BLaER1 treated with 17β-estradiol and CSF1 and Interleukin-3, amounts not matched to agents 10 nM and 100 nM (cell line): ENCODE measurements around the gene TCEANC.

ENCODE experiments used
- H3K27ac ChIP-seq, 11 experiments: shearing (Covaris generic); formaldehyde crosslinking; 2 replicates each; pipeline ENCODE4 v1.8.1; 2022
- H3K27me3 ChIP-seq, 11 experiments: shearing (Covaris generic); formaldehyde crosslinking; 2 replicates each; pipeline ENCODE4 v1.8.1; 2022
- H3K36me3 ChIP-seq, 11 experiments: shearing (Covaris generic); formaldehyde crosslinking; 2 replicates each; pipeline ENCODE4 v1.8.1; 2022
- H3K4me1 ChIP-seq, 10 experiments: shearing (Covaris generic); formaldehyde crosslinking; 2 replicates each; pipeline ENCODE4 v1.8.1; 2022
- H3K4me2 ChIP-seq, 11 experiments: shearing (Covaris generic); formaldehyde crosslinking; 2 replicates each; pipeline ENCODE4 v1.8.1; 2022
- H3K4me3 ChIP-seq, 10 experiments: shearing (Covaris generic); formaldehyde crosslinking; 2 replicates each; pipeline ENCODE4 v1.8.1; 2022
- H3K9ac ChIP-seq, 11 experiments: shearing (Covaris generic); formaldehyde crosslinking; 2 replicates each; pipeline ENCODE4 v1.8.1; 2022
- H3K9me3 ChIP-seq, 11 experiments: shearing (Covaris generic); formaldehyde crosslinking; replicated peaks in 1 of 11; 2 replicates each; pipeline ENCODE4 v1.8.1; 2022
- H4K20me1 ChIP-seq, 11 experiments: shearing (Covaris generic); formaldehyde crosslinking; 2 replicates each; pipeline ENCODE4 v1.8.1; 2022
- Cebpa-rat ChIP-seq, 11 experiments: shearing (Covaris generic); IDR thresholded peaks; 2 replicates each; pipeline ENCODE4 v1.8.1; 2022

The TCEANC gene

DNA sequence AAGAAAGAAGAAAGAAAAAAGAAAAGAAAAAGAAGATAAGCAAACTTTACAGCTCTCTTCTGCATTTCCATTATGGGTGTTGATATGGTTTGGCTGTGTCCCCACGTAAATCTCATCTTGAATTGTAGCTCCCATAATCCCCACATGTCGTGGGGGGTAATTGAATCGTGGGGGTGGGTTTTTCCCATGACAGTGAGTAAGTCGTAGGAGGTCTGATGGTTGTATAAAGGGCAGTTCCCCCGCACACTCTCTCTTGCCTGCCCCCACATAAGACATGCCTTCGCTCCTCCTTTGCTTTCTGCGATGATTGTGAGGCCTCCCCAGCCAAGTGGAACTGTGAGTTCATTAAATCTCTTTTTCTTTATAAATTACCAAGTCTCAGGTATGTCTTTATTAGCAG, 28.7 kb downstream of the TCEANC start:
- Histone ChIP-seq H3K36me3 (no peaks in the 10 kb centered on the region), H3K4me3 (no peak overlapping the region), H3K27ac (no peak overlapping the region), H3K9ac (no peak overlapping the region), H3K4me1 (peaks cover 0 to 29% (median 0%) of the 10 kb centered on the region in 10 experiments; a peak in 5 of 20 replicates), H3K4me2 (no peak overlapping the region), H4K20me1 (peaks cover 0 to 5% (median 0%) of the 10 kb centered on the region in 11 experiments; a peak in 3 of 22 replicates), H3K27me3 (peaks cover 68 to 78% (median 74%) of the 10 kb centered on the region in 11 experiments), H3K9me3 (peaks cover 0 to 32% (median 7%) of the 10 kb centered on the region in 11 experiments; a peak in 10 of 22 replicates)
- no peak for TF ChIP-seq Cebpa-rat (IDR thresholded peaks at IDR 0.05)

DNA sequence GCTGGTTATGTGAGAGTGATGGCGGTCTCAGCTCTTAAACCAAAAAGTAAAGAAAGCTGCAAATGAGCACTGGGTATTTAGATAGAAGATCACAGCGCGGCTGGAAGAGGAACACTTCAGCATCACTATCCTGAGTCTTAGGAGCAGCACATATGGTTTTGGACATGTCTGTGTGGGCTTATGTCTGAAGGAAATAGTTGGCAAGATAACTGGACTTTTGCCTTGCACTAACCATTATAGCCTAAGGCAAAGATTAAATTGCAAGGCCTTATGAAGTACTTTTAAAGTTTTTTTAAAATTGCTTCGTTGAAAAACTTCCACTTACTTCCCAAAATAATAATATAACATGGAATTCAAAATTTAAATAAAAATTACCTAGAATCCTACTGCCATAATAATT, 31.4 kb downstream of the TCEANC start:
- H3K9ac ChIP-seq = no peak overlapping the region
- no peak for TF ChIP-seq Cebpa-rat (IDR thresholded peaks at IDR 0.05)
- no peak overlapping the region for H3K27ac ChIP-seq
- H3K4me3 ChIP-seq = no peak overlapping the region
- peaks cover 0 to 11% (median 0%) of the 10 kb centered on the region in 11 experiments; a peak in 5 of 22 replicates for H4K20me1 ChIP-seq
- peaks cover 0 to 14% (median 0%) of the 10 kb centered on the region in 10 experiments; a peak in 4 of 20 replicates for H3K4me1 ChIP-seq
- H3K4me2 ChIP-seq = no peak overlapping the region
- H3K27me3 ChIP-seq = peaks cover 83 to 88% (median 86%) of the 10 kb centered on the region in 11 experiments
- H3K36me3 ChIP-seq = no peaks in the 10 kb centered on the region
- H3K9me3 ChIP-seq = peaks cover 0 to 28% (median 7%) of the 10 kb centered on the region in 11 experiments; a peak in 9 of 22 replicates

DNA sequence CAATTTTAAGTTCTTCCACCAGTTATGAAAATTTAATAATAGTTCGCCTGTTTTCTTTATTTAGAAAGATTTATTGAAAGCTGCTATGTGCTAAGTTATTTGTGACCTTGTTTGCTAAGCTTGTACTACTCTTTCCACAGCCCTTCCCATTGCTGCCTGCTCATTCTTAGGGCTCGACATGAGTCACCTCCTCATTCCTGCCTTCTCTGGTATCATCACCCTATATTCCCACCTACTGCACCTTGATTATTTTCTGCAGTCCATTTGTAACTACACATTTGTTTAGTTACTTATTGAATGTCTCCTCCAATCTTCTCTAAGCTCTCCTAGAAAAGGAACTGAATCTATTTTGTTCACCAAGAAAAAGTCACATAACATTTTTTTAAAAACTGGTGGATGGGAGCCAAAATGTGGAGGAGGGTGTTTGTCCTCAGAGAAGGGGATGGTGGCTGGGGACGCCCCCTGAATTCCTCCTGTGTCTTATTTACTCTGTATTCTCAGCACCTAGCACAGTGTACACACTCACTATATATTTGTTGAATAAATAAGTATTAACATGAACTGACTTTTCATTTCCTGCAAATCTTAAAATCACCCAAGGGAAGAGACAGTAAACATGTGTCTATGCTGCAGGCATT, 32.3 kb downstream of the TCEANC start:
- H3K4me2 ChIP-seq = peak overlapping the region in 2 of 11 experiments; percentile 6 to 30; a peak in 2 of 22 replicates
- H3K27ac ChIP-seq = no peak overlapping the region
- H3K4me1 ChIP-seq = peaks cover 0 to 14% (median under 1%) of the 10 kb centered on the region in 10 experiments; a peak in 5 of 20 replicates
- peaks cover 0 to 20% (median 0%) of the 10 kb centered on the region in 11 experiments; a peak in 9 of 22 replicates for H4K20me1 ChIP-seq
- peaks cover 0 to 28% (median 5%) of the 10 kb centered on the region in 11 experiments; a peak in 9 of 22 replicates for H3K9me3 ChIP-seq
- H3K36me3 ChIP-seq = no peaks in the 10 kb centered on the region
- no peak overlapping the region for H3K9ac ChIP-seq
- TF ChIP-seq Cebpa-rat (IDR thresholded peaks at IDR 0.05) = no peak
- H3K27me3 ChIP-seq = peaks cover 87 to 92% (median 91%) of the 10 kb centered on the region in 11 experiments
- H3K4me3 ChIP-seq = no peak overlapping the region

DNA sequence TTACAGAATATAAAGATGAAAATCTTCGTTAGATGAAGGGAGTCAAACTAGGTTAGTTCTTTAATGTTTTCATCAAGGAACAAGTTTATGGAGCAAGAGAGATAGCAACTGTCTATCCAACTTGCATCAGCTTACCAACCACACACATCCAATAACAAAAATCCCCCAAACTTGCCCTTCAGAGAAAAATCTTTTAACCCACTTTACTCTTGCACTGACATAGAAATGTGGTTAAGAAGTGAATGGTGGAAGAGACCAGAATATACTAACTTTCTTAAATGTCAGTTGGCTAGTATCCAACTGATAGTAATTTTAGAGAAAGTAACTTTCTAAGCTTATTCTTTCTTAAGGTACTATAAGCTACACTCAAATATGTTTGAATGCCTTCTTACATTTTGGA, 34.3 kb downstream of the TCEANC start:
- no peak overlapping the region for H3K4me2 ChIP-seq
- H3K9me3 ChIP-seq = peaks cover 0 to 20% (median 5%) of the 10 kb centered on the region in 11 experiments; a peak in 6 of 22 replicates
- H4K20me1 ChIP-seq = peaks cover 0 to 38% (median 17%) of the 10 kb centered on the region in 11 experiments; a peak in 16 of 22 replicates
- no peaks in the 10 kb centered on the region for H3K36me3 ChIP-seq
- H3K9ac ChIP-seq = no peak overlapping the region
- peaks cover 10 to 29% (median 19%) of the 10 kb centered on the region in 10 experiments; a peak in 17 of 20 replicates for H3K4me1 ChIP-seq
- no peak overlapping the region for H3K27ac ChIP-seq
- H3K27me3 ChIP-seq = peaks cover 88 to 92% (median 91%) of the 10 kb centered on the region in 11 experiments
- no peak for TF ChIP-seq Cebpa-rat (IDR thresholded peaks at IDR 0.05)
- no peak overlapping the region for H3K4me3 ChIP-seq

DNA sequence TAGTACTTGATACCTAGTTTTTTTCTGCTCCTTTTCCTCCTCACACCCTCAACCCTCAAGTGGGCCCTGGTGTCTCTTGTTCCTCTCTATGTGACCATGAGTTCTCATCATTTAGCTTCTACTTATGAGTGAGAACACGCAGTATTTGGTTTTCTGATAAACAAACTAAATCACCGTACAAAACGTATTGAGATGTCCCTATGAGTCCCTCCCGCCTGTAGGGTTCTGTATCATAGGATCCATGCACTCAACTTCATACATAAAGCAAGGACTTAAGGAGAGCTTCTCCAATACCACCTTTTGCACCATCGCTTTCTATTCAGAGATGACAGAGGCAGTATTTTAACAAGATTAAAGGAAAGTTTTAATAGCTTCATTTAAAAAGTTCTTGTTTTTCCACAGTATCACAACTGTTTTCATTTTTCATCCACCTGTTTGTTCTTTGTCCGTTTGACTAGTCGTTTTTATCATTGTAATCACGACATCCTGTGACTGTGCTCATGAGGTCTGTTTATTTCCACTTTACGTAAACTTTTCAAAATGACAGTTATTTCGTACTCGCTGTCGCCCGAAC, 35.5 kb downstream of the TCEANC start:
- Histone ChIP-seq H3K36me3 (no peaks in the 10 kb centered on the region), H3K9ac (peak overlapping the region; percentile 84 to 95 (median 89)), H3K27ac (peak overlapping the region in 8 of 11 experiments; percentile 85 to 93 (median 90); a peak in 13 of 22 replicates), H3K4me1 (peaks cover 20 to 41% (median 30%) of the 10 kb centered on the region in 10 experiments), H3K27me3 (peaks cover 99 to 100% (median 100%) of the 10 kb centered on the region in 11 experiments), H3K4me2 (peak overlapping the region; percentile 53 to 84 (median 70)), H3K9me3 (peaks cover 0 to 16% (median 5%) of the 10 kb centered on the region in 11 experiments; a peak in 5 of 22 replicates), H4K20me1 (peaks cover 8 to 50% (median 28%) of the 10 kb centered on the region in 11 experiments; a peak in 21 of 22 replicates), H3K4me3 (peak overlapping the region; percentile 68 to 82 (median 74))
- no peak for TF ChIP-seq Cebpa-rat (IDR thresholded peaks at IDR 0.05)

DNA sequence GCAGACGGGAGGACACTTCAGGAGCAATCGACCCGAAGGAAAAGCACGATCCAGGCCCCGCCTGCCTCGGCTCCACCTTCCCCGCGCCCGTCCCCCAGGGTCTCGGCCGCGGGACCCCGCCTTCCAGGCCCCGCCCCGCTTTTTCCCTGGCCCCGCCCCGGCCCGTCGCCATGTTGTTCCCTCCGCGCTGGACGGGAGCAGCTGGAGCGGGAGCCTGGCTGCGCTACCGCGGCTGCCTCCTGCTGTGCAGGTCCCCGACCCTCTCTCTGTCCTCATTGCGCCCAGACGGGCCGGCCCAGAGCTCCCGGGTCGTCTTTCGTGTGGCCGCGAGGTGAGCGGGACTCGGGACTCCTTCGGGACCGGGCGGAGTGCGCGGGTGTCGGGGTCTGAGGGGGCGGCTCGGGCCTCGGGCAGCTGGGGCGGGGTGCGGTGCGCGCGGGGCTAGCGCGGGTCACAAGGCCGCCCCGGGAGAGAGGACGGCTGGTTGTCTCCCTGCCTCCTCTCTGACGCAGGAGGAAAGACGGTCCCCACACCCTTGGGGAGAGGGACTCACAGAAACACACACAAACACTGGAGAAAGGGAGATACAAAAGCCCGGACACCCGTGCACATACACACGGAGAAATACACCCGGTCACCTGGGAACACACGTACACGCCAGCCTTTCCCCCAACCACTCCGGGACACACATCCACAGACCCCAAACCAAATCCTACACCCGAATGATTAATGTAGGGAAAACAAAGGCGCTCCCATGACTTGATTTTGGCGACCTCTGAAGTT, 36.2 kb downstream of the TCEANC start, which contains the start of gene RAB9A:
TSS of gene RAB9A (plus strand) at position 171 of the 783 bp plus-strand sequence. CDS start 19,619 bp downstream, outside the sequence.
- H3K27ac ChIP-seq = peak within 1 kb of the TSS; percentile 83 to 93 (median 87)
- no peak for TF ChIP-seq Cebpa-rat (IDR thresholded peaks at IDR 0.05)
- no peaks in the 10 kb centered on the region for H3K36me3 ChIP-seq

DNA sequence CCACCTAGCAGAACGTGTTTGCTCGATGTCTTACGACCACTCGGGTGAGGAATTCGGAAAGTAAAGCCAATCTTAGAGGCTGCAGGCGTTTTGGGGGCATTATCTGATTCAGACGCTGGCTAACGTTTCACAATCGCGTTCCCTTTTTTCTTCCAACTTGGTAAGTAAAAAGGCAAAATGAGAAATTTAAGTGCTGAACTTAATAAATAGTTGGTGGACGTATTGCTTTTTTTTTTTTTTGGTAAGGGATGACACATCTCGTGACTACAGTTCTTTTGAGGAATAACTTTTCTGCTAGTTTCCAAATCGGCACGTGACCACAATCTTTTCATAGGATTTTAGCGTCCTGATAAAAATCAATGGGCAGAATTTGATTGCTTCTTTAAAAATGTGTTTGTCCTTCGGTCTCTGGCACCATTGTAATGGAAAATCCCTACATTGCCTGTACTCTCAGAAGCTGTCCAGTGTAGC, 36.8 kb downstream of the TCEANC start:
- peaks cover 0 to 7% (median 0%) of the 10 kb centered on the region in 11 experiments; a peak in 1 of 22 replicates for H3K9me3 ChIP-seq

More for the DNA sequence above, 36.2 kb downstream of the TCEANC start, which contains the start of gene RAB9A:
- Histone ChIP-seq H3K9me3 (peaks cover 0 to 9% (median 0%) of the 10 kb centered on the region in 11 experiments; a peak in 4 of 22 replicates), H3K4me1 (peaks cover 27 to 48% (median 37%) of the 10 kb centered on the region in 10 experiments), H3K4me2 (peak within 1 kb of the TSS; percentile 66 to 84 (median 73)), H3K9ac (peak within 1 kb of the TSS; percentile 84 to 95 (median 89)), H3K4me3 (peak within 1 kb of the TSS; percentile 68 to 82 (median 74)), H4K20me1 (peaks cover 15 to 57% (median 35%) of the 10 kb centered on the region in 11 experiments; a peak in 21 of 22 replicates), H3K27me3 (peaks cover 99 to 100% (median 100%) of the 10 kb centered on the region in 11 experiments)

DNA sequence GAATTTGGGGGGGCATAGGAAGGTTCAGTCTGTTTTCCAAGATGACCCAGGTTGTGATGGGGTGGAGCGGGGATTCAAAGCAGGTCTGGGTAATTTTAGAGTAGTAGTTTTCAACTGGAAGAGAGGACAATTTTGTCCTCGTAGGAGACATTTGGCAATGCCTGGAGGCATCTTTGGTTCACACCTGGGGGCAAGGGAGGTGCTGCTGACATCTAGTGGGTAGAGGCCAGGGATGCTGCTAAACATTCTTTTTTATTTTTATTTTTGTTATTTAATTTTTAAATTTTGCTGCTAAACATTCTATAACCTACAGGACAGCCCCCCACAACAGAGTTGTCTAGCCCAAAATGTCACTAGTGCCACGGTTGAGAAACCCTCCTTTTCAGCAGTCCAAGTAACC, 37.9 kb downstream of the TCEANC start:
- H3K4me2 ChIP-seq = peak overlapping the region; percentile 66 to 84 (median 73)
- H3K36me3 ChIP-seq = no peaks in the 10 kb centered on the region
- peaks cover 99 to 100% (median 100%) of the 10 kb centered on the region in 11 experiments for H3K27me3 ChIP-seq
- peak overlapping the region; percentile 68 to 82 (median 74); a peak in 19 of 20 replicates for H3K4me3 ChIP-seq
- peaks cover 31 to 74% (median 51%) of the 10 kb centered on the region in 11 experiments; a peak in 21 of 22 replicates for H4K20me1 ChIP-seq
- H3K9me3 ChIP-seq = peaks cover 0 to 7% (median 0%) of the 10 kb centered on the region in 11 experiments; a peak in 1 of 22 replicates
- no peak for TF ChIP-seq Cebpa-rat (IDR thresholded peaks at IDR 0.05)
- H3K4me1 ChIP-seq = peaks cover 43 to 57% (median 53%) of the 10 kb centered on the region in 10 experiments
- H3K27ac ChIP-seq = peak overlapping the region in 10 of 11 experiments; percentile 83 to 93 (median 88); a peak in 17 of 22 replicates
- H3K9ac ChIP-seq = peak overlapping the region; percentile 84 to 95 (median 89); a peak in 21 of 22 replicates

More for the DNA sequence above, 36.8 kb downstream of the TCEANC start:
- Histone ChIP-seq H3K4me2 (peak overlapping the region; percentile 66 to 84 (median 73); a peak in 21 of 22 replicates), H3K36me3 (no peaks in the 10 kb centered on the region), H3K27me3 (peaks cover 99 to 100% (median 100%) of the 10 kb centered on the region in 11 experiments), H3K27ac (peak overlapping the region; percentile 83 to 93 (median 87)), H3K4me3 (peak overlapping the region; percentile 68 to 82 (median 74)), H4K20me1 (peaks cover 21 to 63% (median 41%) of the 10 kb centered on the region in 11 experiments; a peak in 21 of 22 replicates), H3K4me1 (peaks cover 33 to 52% (median 43%) of the 10 kb centered on the region in 10 experiments), H3K9ac (peak overlapping the region; percentile 84 to 95 (median 89))
- TF ChIP-seq Cebpa-rat (IDR thresholded peaks at IDR 0.05) = no peak
